ENCODE results near the gene CCDC122. TPM values are rescaled to one million over a fixed set of nuclear protein-coding genes. Genes with fewer than 3 reads are reported as not detected.
A peak's percentile ranks its signal among the peaks of the same experiment; 100 is the strongest.

The CCDC122 gene
- polyA plus RNA-seq, 3 donors, result 9.7 to 15.6 (median 12.2) TPM

GRCh38 chr13:43805071-43805468, 74.5 kb downstream of the CCDC122 start:
- no peak for DNase-seq (ENCODE audit: low read depth in 3 of 3, low spot score in 2 of 3)

- peak in 1 of 3 donors; percentile 61 for DNase-seq (ENCODE audit: low read depth in 3 of 3, low spot score in 2 of 3)
These were observed 75.0 kb downstream of the CCDC122 start for GRCh38 chr13:43804461-43805070.

- no peak for DNase-seq (ENCODE audit: low read depth in 3 of 3, low spot score in 2 of 3)
These were observed 77.0 kb downstream of the CCDC122 start for GRCh38 chr13:43802511-43802910.

- DNase-seq (ENCODE audit: low read depth in 3 of 3, low spot score in 2 of 3), result no peak
These were observed 78.7 kb downstream of the CCDC122 start for GRCh38 chr13:43800828-43801227.

- DNase-seq (ENCODE audit: low read depth in 3 of 3, low spot score in 2 of 3), result no peak
These were observed 80.3 kb downstream of the CCDC122 start for GRCh38 chr13:43799191-43799590.

GRCh38 chr13:43797869-43798268, 81.7 kb downstream of the CCDC122 start:
- DNase-seq (ENCODE audit: low read depth in 3 of 3, low spot score in 2 of 3), result no peak

GRCh38 chr13:43797159-43797558, 82.4 kb downstream of the CCDC122 start:
- DNase-seq (ENCODE audit: low read depth in 3 of 3, low spot score in 2 of 3), result no peak

GRCh38 chr13:43794416-43794815, 85.1 kb downstream of the CCDC122 start:
- DNase-seq (ENCODE audit: low read depth in 3 of 3, low spot score in 2 of 3), result no peak

GRCh38 chr13:43792076-43792881, 87.3 kb downstream of the CCDC122 start:
- DNase-seq (ENCODE audit: low read depth in 3 of 3, low spot score in 2 of 3), result no peak

- no peak for DNase-seq (ENCODE audit: low read depth in 3 of 3, low spot score in 2 of 3)
These were observed 91.5 kb downstream of the CCDC122 start for GRCh38 chr13:43787997-43788396.

- DNase-seq (ENCODE audit: low read depth in 3 of 3, low spot score in 2 of 3), result no peak
These were observed 92.0 kb downstream of the CCDC122 start for GRCh38 chr13:43787518-43787891.

- peak in 1 of 3 donors; percentile 67 for DNase-seq (ENCODE audit: low read depth in 3 of 3, low spot score in 2 of 3)
These were observed 92.6 kb downstream of the CCDC122 start, which contains the start of gene ENOX1 for GRCh38 chr13:43786766-43787517. Gene ENOX1 (minus strand): TSS chr13:43786972.

- DNase-seq (ENCODE audit: low read depth in 3 of 3, low spot score in 2 of 3), result no peak
These were observed 93.1 kb downstream of the CCDC122 start for GRCh38 chr13:43786472-43786765.

Other genes starting within 250 kb of the CCDC122 start
- gene ENOX1, start 92.8 kb downstream of the CCDC122 start, polyA plus RNA-seq (ENCODE audit: insufficient read length in 3 of 3), result 10 to 100 TPM in 2 of 3 donors, 1 to 10 TPM in 1; 8.8 to 11.9 (median 11.1) TPM
- 1 to 10 TPM; 4.0 to 4.6 (median 4.1) TPM for gene LACC1, start 164 bp upstream of the CCDC122 start, polyA plus RNA-seq (ENCODE audit: insufficient read length in 3 of 3)